Activated T-helper 1 cell treated with anti-CD3 and anti-CD28 coated beads, Interleukin-2, amount 50 U/mL, for 16 hours (primary cell): ENCODE results near the gene RCC1.
A peak's percentile ranks its signal among the peaks of the same experiment; 100 is the strongest.
"Not testable (repeated sequence)": the region's sequence is repeated elsewhere in the genome, so short reads cannot be mapped to it uniquely, and the experiment has no call there.

ENCODE experiments used
- DNase-seq, 2 donors: peaks; one replicate each; pipeline ENCODE4 v3.0.0-alpha.2; 2020; ENCODE audit warnings: low read depth in 1 of 2, low spot score in 1 of 2

The RCC1 gene

GRCh38 chr1:28510970-28511440, 5.2 kb downstream of the RCC1 start:
- DNase-seq, result no peak

- DNase-seq, result no peak
Measured at GRCh38 chr1:28512058-28512611, 6.3 kb downstream of the RCC1 start.

- DNase-seq, result not testable (repeated sequence)
Measured at GRCh38 chr1:28514445-28514933, 8.6 kb downstream of the RCC1 start.

GRCh38 chr1:28516518-28516956, 10.7 kb downstream of the RCC1 start:
- DNase-seq, result no peak

GRCh38 chr1:28517649-28517999, 11.8 kb downstream of the RCC1 start:
- DNase-seq, result no peak

GRCh38 chr1:28518000-28518744, 12.3 kb downstream of the RCC1 start:
- peak; percentile 78 to 83 for DNase-seq

GRCh38 chr1:28518745-28519341, 13.0 kb downstream of the RCC1 start:
- no peak for DNase-seq

- no peak for DNase-seq
Measured at GRCh38 chr1:28519946-28520725, 14.3 kb downstream of the RCC1 start.

GRCh38 chr1:28520796-28521195, 15.0 kb downstream of the RCC1 start:
- not testable (repeated sequence) for DNase-seq

GRCh38 chr1:28521502-28522164, 15.8 kb downstream of the RCC1 start:
- DNase-seq, result no peak

GRCh38 chr1:28522537-28522936, 16.7 kb downstream of the RCC1 start:
- DNase-seq, result not testable (repeated sequence)

GRCh38 chr1:28525002-28525642, 19.3 kb downstream of the RCC1 start:
- not testable (repeated sequence) for DNase-seq

GRCh38 chr1:28526886-28527285, 21.0 kb downstream of the RCC1 start:
- no peak for DNase-seq

- no peak for DNase-seq
Measured at GRCh38 chr1:28530456-28530855, 24.6 kb downstream of the RCC1 start.

GRCh38 chr1:28534671-28535070, 28.8 kb downstream of the RCC1 start:
- no peak for DNase-seq

GRCh38 chr1:28535180-28535579, 29.3 kb downstream of the RCC1 start:
- DNase-seq, result no peak

GRCh38 chr1:28537457-28538199, 31.8 kb downstream of the RCC1 start:
- no peak for DNase-seq

- no peak for DNase-seq
Measured at GRCh38 chr1:28538286-28538685, 32.4 kb downstream of the RCC1 start.

- DNase-seq, result no peak
Measured at GRCh38 chr1:28540651-28541050, 34.8 kb downstream of the RCC1 start.
